Endothelial cell of hepatic sinusoid (primary cell): Measurements from ENCODE around the gene DIAPH2.

Source experiments
- in situ Hi-C: cut with HindIII; loops from 2 replicates; pipeline ENCODE4 v1.10.0; 2017; ENCODE audit warnings: low sequenced_read_pairs

Gene DIAPH2

DNA sequence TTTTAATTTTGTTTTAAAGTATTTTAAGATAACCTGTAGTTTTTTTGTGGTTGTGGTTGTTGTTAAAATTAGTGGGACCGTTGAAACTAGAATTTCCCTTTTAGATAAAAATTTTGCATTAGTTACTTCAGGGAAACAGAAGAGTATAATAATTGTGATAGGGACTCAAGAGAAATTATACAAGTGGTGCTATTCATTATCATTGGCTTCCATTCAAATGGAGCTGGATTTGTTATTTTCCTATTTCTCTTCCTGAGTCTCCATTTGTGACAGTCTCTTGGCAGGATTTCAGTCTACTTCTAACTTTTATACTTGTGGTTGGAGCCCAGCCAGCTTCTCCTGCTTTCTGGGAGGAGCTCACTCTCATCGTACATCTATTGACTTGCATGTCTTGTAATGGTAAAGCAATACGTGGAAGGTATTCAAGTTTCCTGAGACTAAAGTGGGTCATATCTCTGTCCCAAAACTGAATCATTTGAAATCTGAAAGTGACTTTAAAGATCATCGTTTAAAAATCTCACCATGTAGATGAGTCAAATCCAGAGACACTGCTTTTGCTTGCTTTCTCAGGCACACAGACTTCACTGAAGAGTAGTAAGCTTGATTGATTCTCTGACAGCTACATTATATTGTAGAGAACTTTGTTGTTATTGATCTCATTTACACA, 354.9 kb downstream of the DIAPH2 start:
- in situ Hi-C loops, result no loop called here

GRCh38 chrX:97045470-97045869, 360.8 kb downstream of the DIAPH2 start:
- in situ Hi-C loops, result no loop called here

- in situ Hi-C loops, result no loop called here
Observed at GRCh38 chrX:97046867-97047266, 362.2 kb downstream of the DIAPH2 start.

DNA sequence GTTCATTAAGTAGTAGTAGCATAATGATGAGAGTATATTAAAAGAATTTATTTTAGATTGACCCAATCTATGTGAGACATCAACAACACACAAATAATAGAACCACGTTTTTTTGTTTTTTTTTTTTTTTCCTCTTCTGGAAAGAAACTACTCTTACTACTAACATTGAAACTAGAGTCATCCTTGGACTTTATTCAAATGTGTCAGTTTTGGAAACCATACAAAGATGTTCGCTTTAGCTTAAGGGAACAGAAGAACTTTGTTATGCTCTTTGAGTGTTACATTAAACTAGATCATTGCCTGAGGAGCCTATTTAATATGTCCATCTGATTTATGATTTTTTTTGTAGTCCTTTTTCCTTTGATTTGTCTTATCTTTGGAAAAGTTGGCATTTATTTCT, 365.8 kb downstream of the DIAPH2 start:
- in situ Hi-C loops, result no loop called here

DNA sequence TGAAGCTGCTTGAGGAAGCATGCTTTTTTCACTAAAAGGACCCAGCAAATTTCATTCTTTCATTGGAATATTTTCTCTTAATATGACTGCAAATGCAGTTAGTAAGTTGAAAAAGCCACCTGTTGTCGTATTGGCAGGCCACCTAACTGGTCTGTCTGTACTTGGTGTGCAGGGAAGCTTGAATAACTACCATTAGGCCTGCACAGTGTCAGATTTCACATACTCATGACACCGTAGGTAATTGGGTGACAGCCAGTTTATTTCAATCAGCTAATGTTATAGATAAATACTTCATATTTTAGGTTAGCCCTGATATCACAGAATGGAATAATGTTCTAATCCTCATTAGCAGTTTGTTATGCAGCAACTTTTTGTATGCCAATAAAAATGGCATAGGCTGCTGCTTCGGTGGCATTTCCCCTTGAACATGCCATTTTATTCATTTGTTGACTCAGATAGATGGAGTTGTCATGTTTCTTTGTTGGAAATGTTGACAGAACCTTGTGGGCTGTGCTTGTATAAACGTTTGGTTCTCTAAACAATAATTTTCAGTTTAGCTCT, 372.8 kb downstream of the DIAPH2 start:
- in situ Hi-C loops, result no loop called here

DNA sequence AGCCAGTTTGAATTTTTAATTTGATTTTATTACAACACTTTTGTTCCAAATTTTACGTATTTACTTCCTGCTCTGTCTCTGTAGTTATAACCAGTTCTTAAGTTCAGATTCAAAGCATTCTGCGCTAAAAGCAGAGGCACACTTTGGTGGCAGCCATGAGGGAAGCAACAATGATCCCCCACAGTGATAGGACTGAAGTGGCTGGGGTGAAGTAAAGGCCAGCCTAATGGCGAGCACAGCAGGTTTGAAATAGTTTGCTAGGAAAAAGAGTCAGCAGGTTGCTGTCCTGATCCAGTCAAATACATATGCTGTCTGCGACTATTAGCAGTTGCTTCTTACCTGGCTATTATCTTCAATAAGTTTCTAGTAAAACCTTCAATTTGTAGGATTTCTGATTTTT, 375.4 kb downstream of the DIAPH2 start:
- in situ Hi-C loops, result no loop called here

GRCh38 chrX:97065066-97065465, 380.4 kb downstream of the DIAPH2 start:
- in situ Hi-C loops, result no loop called here

DNA sequence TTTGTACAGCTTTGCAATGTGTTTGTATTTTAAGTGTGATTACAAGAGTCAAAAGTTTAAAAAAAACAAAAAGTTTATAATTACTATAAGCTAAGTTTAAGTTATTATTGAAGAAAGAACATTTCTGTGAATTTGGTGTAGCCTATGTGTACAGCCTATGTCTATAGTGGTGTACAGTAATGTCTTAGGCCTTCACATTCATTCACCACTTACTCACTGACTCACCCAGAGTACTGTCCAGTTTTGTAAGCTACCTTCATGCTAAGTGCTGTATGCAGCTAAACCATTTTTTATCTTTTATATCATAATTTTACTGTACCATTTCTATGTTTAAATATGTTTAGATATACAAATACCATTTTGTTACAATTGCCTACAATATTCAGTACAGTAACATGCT, 381.3 kb downstream of the DIAPH2 start:
- in situ Hi-C loops, result no loop called here

DNA sequence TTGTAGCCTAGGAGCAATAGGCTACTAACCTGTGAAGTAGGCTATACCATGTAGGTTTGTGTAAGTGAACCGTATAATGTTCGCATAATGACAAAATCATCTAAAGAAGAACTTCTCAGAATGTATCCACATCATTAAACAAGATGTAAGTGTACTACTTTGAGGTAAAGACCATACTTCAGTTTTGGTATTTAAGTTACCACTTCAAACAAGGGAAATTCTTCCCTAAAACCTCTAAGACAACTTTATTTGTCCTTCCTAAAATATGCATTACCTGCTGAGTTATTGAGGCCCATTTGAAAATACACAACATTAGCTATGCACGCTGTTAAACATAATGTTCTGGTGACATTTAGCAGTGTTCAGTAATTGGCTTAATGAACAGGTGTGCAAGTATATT, 381.7 kb downstream of the DIAPH2 start:
- in situ Hi-C loops, result no loop called here

GRCh38 chrX:97070346-97070745, 385.7 kb downstream of the DIAPH2 start:
- in situ Hi-C loops, result no loop called here

- in situ Hi-C loops, result no loop called here
Observed at GRCh38 chrX:97074400-97074799, 389.8 kb downstream of the DIAPH2 start.

DNA sequence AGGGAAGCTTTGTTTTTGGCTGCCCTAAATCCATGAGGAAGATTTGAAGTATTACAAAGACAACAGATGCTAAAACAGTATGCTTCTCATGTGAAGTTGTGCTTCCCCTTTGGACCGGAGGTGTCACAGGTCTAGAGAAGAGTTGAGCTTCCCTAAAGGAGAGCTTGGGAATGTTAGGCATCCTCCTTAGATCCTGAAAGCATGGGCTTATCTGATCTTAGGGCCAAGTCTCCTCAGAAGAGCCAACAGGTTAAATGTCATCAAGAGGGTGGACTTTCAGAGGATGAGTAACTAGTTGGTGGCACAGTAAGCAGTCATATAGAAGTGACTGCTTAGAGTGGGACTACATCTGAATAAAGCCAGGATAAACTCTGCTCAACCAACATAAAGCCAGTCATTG, 404.5 kb downstream of the DIAPH2 start:
- in situ Hi-C loops, result no loop called here

DNA sequence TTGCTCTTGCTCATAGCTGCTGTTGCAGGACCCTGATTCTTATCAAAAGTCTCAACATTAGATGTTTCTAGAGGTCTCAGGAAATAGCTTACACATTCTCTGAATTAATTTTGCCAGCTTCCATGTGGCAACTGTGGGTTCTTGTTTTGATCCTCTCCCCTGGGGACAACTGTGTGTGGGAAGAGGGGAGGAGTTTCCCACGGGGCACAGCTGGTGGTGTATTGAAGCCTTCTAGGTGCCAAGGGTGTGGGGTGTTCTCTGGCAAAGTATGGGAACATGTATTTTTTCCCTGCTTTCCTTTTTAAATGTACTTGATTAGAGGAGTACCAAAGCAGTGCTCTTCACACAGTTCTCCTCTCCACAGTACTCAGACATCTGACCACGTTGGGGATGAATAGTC, 411.7 kb downstream of the DIAPH2 start:
- in situ Hi-C loops, result no loop called here

DNA sequence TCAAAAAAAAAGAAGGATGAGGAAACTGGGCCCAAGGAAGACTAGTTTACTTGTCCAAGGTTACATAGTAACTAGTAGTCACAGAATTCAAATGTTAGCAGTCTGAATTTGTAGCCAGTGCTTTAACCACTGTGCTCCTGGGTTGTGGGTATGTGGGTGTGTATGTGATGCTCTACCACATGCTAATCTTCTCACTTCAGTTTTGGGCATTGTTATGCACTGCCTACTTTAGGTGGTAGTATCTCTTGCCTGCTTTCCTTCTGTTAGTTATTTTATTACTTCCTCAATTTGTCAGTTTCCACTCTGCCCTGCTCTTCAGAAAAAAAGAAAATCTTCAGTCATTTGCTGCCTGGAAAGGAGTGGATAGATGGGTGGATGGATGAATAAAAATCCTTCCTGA, 418.3 kb downstream of the DIAPH2 start:
- in situ Hi-C loops, result no loop called here

DNA sequence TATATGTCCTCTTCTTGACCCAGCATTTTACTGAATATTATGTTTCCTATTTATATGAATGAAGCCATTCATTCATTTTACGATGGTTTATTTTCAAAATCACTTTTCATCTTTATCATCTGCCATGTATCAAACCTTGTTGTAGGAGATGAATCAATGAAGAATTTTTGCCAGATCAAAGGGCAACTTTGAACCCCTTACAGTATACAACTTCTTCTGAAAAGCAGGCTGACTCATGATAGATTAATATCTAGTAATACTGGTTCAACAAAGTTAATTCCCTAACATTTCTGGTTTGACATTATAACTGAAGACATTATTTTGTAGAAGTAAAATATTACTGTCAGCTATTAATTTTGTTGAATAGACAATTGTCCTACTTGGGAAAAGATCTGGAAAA, 425.1 kb downstream of the DIAPH2 start:
- in situ Hi-C loops, result no loop called here

DNA sequence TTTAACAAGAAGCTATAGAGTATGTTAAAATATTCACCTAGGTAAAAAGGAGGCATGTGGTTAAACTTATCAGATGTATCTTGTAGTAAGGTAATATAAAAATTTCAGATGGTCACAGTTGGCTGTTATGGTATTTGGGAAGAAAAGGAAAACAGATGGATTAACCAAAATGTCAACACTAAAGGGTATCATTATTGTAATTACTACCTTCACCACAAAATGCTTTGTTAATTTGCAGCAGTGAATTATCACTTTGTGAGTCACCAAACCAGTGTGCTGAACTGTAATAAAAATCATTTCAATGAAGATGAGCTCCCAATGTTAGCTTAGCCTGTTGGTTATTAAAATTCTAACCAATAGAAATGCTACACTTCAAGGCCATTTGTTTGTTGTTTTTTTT, 432.9 kb downstream of the DIAPH2 start:
- in situ Hi-C loops, result no loop called here

DNA sequence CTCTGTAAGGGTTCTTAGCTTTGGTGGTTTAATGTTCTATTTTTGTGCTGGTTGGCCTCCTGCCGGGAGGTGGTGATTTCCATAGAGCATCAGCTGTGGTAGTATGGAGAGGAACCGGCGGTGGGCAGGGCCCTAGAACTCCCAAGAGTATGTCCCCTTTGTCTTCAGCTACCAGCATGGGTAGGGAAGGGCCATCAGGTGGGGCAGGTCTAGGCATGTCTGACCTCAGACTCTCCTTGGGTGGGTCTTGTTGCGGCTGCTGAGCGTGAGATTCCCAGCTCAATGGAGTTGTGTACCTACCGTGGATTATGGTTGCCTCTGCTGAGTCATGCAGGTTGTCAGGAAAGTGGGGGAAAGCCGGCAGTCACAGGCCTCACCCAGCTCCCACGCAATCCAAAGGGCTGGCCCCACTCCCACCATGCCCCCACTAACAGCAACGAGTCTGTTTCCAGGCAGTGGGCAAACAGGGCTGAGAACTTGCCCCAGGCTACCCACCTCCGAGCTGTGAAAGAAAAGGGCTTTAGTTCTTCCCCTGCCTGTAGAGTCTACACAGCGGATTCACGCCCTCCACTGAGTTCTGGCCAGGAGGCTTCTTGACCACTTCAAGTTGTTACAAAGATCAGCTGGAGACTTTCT, 434.9 kb downstream of the DIAPH2 start:
- in situ Hi-C loops, result no loop called here

DNA sequence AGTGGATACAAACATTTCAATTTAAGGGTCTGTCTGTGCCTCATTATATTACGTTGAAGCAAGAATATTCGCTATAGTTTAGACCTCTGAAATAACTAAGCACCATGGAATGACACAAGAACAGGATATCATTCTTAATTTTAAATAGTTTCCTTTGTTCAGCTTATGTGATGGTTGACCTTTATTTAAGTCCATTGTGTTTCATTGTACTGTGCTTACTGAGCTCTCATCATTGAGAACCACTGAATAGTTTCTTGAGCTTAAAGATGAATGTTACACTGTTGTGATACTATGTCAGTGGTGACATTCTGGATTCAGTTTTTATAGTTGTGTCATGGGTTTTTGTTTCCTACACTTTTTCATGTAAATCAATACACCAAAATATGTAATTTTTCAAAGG, 438.4 kb downstream of the DIAPH2 start:
- in situ Hi-C loops, result no loop called here

DNA sequence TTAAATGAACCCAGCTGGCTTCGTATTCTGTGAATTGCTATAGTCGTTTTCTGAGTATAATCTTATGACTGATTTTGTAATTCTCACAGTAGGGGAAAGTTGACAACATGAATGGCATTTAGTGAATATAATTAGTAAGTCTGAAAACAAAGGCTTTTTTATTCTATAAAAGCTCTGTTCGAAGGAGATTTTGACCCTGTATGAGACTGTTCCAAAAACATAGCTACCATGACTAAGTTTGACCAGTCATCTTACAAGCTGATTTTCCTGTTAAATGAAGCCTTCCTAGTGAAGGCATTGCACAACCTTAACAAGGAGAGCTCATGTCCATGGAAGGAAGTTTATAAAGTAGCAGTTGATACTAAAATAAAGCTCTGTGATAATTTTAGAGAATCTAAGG, 441.4 kb downstream of the DIAPH2 start:
- in situ Hi-C loops, result no loop called here

DNA sequence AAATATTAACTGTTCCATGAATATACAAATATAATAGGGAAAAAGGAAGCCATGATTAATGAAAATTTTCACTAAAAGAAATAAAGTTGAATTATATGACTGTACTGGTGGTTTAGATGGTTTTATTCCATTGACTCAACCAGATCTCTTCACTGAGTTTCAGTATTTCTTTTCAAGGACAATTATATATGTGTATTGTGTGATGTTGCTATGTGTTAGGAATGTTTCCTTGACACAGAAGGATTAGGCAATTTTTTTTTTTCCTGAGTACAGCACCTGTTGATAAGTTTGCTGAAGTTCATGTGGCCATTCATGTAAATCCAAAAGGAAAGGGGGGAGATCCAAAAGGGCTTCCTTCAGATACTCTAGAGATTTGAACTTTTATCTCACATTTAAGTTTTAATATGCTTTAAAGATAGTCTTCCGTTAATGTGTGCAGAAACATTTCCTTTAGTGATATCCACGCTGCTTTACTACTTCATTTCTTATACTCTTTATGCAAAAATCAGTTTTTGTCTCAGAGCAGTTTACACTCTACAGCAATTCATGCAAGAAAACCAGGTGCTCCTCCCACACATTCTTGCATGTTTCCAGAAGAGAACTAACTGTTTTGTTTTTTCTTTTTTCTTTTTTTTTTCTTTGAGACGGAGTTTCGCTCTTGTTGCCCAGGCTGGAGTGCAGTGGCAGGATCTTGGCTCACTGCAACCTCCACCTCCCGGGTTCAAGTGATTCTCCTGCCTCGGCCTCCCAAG, 448.2 kb downstream of the DIAPH2 start:
- in situ Hi-C loops, result no loop called here

DNA sequence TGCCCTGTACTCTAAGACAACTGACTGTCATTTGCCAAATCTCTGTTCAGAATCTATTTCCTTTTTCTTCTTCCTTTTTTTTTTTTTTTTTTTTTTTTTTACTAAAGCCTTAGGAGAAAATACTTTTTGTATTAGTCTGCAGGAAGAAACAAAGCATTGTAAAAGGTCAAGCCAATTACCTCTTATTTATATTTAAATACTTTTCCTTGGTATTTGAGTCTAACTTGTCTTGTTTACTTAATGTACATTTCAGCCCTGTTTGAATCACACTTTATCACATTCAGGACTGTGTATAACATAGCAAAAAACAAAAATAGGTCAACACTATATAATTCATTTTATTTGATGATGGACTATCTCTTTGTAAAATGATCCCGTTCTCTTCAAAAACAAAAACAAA, 461.3 kb downstream of the DIAPH2 start:
- in situ Hi-C loops, result no loop called here

DNA sequence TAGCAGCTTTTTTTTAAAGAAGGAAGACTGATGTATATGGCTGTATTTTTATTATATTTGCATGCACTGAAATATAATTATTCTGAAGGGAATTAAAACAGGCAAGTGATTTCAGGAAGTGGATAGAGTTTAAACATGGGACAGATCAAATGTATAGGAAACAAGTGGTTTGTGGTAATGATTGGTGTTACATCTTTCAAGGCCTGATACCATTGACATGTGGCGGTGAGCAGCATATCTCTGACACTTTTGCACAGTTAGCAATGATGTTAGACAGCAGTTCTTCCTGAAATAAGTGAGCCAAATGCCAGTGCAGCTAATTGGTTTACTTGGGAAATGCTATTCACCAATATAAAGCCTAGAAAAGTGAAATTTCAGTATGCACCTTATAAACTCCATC, 471.2 kb downstream of the DIAPH2 start:
- in situ Hi-C loops, result no loop called here
